GM18867 (cell line): Measurements from ENCODE around the gene PHC2.
"Not testable (repeated sequence)": the region's sequence is repeated elsewhere in the genome, so short reads cannot be mapped to it uniquely, and the experiment has no call there.

Experiments used
- ATAC-seq: cut with Tn5 transposase; IDR thresholded peaks from one replicate; pipeline ENCODE4 v1.9.1; 2021; ENCODE audit warnings: mild to moderate bottlenecking, moderate library complexity; ENCODE audit not compliant: unreplicated experiment

PHC2 gene

GRCh38 chr1:33319186-33319948, 111.5 kb downstream of the PHC2 start:
- ATAC-seq = no peak

GRCh38 chr1:33317946-33318345, 112.9 kb downstream of the PHC2 start:
- ATAC-seq = no peak

- no peak for ATAC-seq
Observed at GRCh38 chr1:33317354-33317753, 113.5 kb downstream of the PHC2 start.

GRCh38 chr1:33316601-33317000, 114.3 kb downstream of the PHC2 start:
- ATAC-seq = no peak

GRCh38 chr1:33314416-33314815, 116.5 kb downstream of the PHC2 start:
- ATAC-seq = no peak

GRCh38 chr1:33312413-33312749, 118.5 kb downstream of the PHC2 start:
- no peak for ATAC-seq

GRCh38 chr1:33311706-33312412, 119.0 kb downstream of the PHC2 start:
- ATAC-seq = no peak

GRCh38 chr1:33310702-33311101, 120.2 kb downstream of the PHC2 start:
- no peak for ATAC-seq

GRCh38 chr1:33309351-33309750, 121.5 kb downstream of the PHC2 start:
- ATAC-seq = not testable (repeated sequence)

GRCh38 chr1:33307494-33307864, 123.4 kb downstream of the PHC2 start:
- ATAC-seq = no peak

GRCh38 chr1:33306653-33307493, 124.0 kb downstream of the PHC2 start:
- ATAC-seq = no peak

GRCh38 chr1:33305816-33306652, 124.9 kb downstream of the PHC2 start:
- ATAC-seq = no peak

GRCh38 chr1:33305016-33305415, 125.9 kb downstream of the PHC2 start:
- ATAC-seq = no peak

GRCh38 chr1:33302325-33302724, 128.6 kb downstream of the PHC2 start:
- ATAC-seq = no peak

GRCh38 chr1:33301273-33301984, 129.5 kb downstream of the PHC2 start:
- ATAC-seq = no peak

- no peak for ATAC-seq
Observed at GRCh38 chr1:33300673-33301072, 130.2 kb downstream of the PHC2 start.

- no peak for ATAC-seq
Observed at GRCh38 chr1:33299461-33300155, 131.3 kb downstream of the PHC2 start.

- ATAC-seq = peak; percentile 39
Observed at GRCh38 chr1:33298623-33299277, 132.1 kb downstream of the PHC2 start.
